ACC112 (cell line): Measurements from ENCODE around the gene ANKRD30A.
"Not testable (repeated sequence)": the region's sequence is repeated elsewhere in the genome, so short reads cannot be mapped to it uniquely, and the experiment has no call there.

ENCODE experiments used
- H2AFZ ChIP-seq: fragments of 200-600 bp; sonication (generic); one replicate; pipeline ENCODE4 v1.6.0; 2017; ENCODE audit warnings: antibody characterized with exemption, low read length; ENCODE audit not compliant: unreplicated experiment
- H3K27ac ChIP-seq: fragments of 200-600 bp; sonication (generic); 2 replicates; pipeline ENCODE4 v1.5.1; 2014; ENCODE audit warnings: low read depth, mild to moderate bottlenecking, antibody characterized with exemption, low read length, moderate library complexity
- H3K27me3 ChIP-seq: fragments of 200-600 bp; sonication (generic); 2 replicates; pipeline ENCODE4 v1.6.1; 2014; ENCODE audit warnings: mild to moderate bottlenecking, antibody characterized with exemption, low read length, moderate library complexity, mixed read lengths; ENCODE audit not compliant: insufficient read depth
- H3K36me3 ChIP-seq: fragments of 200-600 bp; sonication (generic); 2 replicates; pipeline ENCODE4 v1.6.1; 2016; ENCODE audit warnings: mild to moderate bottlenecking, antibody characterized with exemption, low read length, moderate library complexity, mixed read lengths; ENCODE audit not compliant: insufficient read depth
- H3K4me1 ChIP-seq: fragments of 200-600 bp; sonication (generic); one replicate; pipeline ENCODE4 v1.6.1; 2016; ENCODE audit warnings: low read length, mixed read lengths; ENCODE audit not compliant: insufficient read depth, unreplicated experiment, control insufficient read depth
- H3K4me3 ChIP-seq: fragments of 200-600 bp; sonication (generic); 2 replicates; pipeline ENCODE4 v1.5.1; 2014; ENCODE audit warnings: mild to moderate bottlenecking, low read depth, low read length
- H3K79me2 ChIP-seq: fragments of 200-600 bp; sonication (generic); one replicate; pipeline ENCODE4 v1.6.0; 2016; ENCODE audit warnings: low read length; ENCODE audit not compliant: control insufficient read depth, unreplicated experiment, insufficient read depth

The ANKRD30A gene, protein sequence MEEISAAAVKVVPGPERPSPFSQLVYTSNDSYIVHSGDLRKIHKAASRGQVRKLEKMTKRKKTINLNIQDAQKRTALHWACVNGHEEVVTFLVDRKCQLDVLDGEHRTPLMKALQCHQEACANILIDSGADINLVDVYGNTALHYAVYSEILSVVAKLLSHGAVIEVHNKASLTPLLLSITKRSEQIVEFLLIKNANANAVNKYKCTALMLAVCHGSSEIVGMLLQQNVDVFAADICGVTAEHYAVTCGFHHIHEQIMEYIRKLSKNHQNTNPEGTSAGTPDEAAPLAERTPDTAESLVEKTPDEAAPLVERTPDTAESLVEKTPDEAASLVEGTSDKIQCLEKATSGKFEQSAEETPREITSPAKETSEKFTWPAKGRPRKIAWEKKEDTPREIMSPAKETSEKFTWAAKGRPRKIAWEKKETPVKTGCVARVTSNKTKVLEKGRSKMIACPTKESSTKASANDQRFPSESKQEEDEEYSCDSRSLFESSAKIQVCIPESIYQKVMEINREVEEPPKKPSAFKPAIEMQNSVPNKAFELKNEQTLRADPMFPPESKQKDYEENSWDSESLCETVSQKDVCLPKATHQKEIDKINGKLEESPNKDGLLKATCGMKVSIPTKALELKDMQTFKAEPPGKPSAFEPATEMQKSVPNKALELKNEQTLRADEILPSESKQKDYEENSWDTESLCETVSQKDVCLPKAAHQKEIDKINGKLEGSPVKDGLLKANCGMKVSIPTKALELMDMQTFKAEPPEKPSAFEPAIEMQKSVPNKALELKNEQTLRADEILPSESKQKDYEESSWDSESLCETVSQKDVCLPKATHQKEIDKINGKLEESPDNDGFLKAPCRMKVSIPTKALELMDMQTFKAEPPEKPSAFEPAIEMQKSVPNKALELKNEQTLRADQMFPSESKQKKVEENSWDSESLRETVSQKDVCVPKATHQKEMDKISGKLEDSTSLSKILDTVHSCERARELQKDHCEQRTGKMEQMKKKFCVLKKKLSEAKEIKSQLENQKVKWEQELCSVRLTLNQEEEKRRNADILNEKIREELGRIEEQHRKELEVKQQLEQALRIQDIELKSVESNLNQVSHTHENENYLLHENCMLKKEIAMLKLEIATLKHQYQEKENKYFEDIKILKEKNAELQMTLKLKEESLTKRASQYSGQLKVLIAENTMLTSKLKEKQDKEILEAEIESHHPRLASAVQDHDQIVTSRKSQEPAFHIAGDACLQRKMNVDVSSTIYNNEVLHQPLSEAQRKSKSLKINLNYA (N-terminal part only)

DNA sequence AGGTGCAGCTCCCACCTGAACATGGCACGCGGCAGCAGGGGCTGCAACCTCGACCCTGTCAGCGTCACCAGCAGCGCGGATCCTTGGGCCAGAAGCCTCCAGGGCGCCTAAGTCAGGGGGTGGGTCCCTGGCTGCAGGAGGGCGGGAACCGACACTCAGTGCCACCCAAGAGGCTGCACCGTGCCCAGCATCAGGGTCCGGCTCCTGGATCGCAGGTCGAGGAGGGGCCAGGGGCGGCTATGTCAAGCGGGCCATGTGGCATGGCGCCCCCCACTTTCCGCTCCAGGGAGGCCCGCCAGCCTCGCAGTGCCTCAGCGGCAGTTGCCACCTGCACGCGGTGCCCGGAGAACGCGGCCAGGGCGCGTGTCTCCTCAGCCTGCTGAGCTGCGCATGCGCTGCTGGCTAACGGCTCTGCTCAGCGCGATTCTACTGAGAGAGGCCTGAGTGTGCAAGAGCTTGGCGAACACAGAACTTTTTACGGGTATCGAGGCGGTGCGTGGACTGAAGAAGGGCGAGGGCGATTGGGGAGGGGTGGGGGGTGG lies at the start of gene ANKRD30A:
Gene ANKRD30A (plus strand): TSS at position 408 of the 542 bp plus-strand sequence. CDS start 190 bp downstream, outside the sequence.
- Histone ChIP-seq H3K27ac (no peak within 1 kb of the TSS), H3K4me1 (no peaks in the 10 kb centered on the region), H3K4me3 (no peak within 1 kb of the TSS), H3K79me2 (no peaks in the 10 kb centered on the region), H2AFZ (no peak within 1 kb of the TSS), H3K36me3 (no peaks in the 10 kb centered on the region), H3K27me3 (no peaks in the 10 kb centered on the region)

DNA sequence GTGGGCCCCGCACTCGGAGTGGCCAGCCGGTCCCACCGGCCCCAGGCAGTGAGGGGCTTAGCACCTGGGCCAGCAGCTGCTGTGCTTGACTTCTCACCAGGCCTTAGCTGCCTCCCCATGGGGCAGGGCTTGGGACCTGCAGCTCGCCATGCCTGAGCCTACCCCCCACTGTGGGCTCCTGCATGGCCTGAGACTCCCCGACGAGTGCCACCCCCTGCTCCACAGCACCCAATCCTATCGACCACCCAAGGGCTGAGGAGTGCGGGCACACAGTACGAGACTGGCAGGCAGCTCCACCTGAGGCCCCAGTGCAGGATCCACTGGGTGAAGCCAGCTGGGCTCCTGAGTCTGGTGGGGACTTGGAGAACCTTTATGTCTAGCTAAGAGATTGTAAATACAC lies 49.3 kb upstream of the ANKRD30A start:
- not testable (repeated sequence) for H3K79me2 ChIP-seq, H3K27ac ChIP-seq, H3K4me1 ChIP-seq, H3K36me3 ChIP-seq, H3K27me3 ChIP-seq, H2AFZ ChIP-seq, H3K4me3 ChIP-seq

DNA sequence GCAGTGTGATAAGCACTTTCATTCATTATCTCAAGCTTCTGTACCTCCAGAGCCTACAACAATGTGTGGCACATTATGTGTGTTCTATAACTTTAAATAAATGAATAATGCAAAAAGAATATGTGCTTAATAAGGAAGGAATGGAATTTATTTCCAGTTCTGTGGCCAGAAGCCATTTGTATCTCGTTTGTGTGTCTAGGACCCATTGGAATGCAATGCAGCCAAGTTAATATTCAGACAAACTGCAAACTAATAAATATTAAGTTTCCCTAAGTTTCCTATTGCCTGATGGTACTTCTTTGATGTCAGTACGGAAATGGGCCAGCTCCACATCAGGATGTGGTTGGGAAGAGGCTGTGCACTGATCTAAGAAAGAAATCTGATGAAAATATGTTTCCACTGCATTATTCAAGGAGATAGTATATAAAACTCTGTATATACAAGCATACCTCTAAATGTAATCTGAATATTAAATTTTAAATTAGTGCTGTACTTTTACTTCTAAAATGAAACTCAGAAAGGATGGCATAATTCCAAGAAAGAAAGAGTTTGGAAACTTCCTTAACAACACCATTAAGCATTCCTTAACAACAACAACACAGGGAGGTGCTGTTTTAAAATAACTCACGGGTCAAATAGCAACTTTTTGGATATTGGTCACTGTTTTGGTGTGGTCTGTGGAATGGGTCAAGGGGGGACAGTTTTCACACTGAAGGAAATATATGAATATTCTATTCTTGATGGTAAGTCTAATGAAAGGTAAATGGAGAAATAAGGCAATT lies 29.4 kb upstream of the ANKRD30A start:
- H3K4me3 ChIP-seq, result no peak overlapping the region
- no peaks in the 10 kb centered on the region for H3K4me1 ChIP-seq
- no peaks in the 10 kb centered on the region for H3K36me3 ChIP-seq
- H2AFZ ChIP-seq, result no peak overlapping the region
- no peaks in the 10 kb centered on the region for H3K79me2 ChIP-seq
- no peak overlapping the region for H3K27ac ChIP-seq
- no peaks in the 10 kb centered on the region for H3K27me3 ChIP-seq

DNA sequence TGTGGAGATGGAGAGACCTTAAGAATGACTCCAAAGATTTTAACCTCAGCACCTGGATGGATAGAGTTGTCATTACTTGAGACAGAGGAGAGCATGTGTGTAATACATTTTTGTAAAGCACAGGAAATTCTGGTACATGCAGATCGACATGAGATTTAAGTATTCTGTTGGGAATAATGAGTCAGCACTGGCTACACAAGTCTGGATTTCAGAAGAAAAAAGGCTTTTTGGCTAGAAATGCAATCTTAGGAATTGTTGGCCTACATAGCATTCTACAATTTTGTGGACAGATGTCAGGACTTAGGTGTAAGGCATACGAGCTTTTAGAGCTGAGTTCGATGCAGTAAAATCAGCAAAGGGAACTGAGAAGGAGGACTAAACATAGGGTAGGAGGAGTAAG lies 24.1 kb upstream of the ANKRD30A start:
- Histone ChIP-seq H2AFZ (no peak overlapping the region), H3K27ac (no peak overlapping the region), H3K4me3 (no peak overlapping the region), H3K36me3 (no peaks in the 10 kb centered on the region), H3K4me1 (no peaks in the 10 kb centered on the region), H3K27me3 (no peaks in the 10 kb centered on the region), H3K79me2 (no peaks in the 10 kb centered on the region)

DNA sequence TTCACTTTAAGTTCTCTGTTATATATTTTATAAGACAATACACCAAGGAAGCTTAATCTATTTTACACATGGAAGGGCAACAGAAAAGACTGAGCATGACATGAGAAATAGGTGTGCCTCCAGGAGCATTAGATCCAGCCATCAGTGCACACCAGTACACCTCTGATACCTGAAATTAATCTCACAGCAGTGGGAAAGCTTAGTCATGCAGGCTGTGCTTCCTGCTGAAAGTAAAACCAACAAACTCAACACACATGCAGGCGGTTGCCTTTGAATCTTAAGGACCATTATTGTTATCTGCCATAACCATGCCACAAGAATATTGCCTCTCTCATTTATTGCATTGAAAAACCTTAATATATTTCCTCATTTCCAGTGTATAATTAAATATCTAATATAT lies 16.4 kb upstream of the ANKRD30A start:
- H3K4me1 ChIP-seq, result no peaks in the 10 kb centered on the region
- no peak overlapping the region for H2AFZ ChIP-seq
- H3K27ac ChIP-seq, result no peak overlapping the region
- H3K27me3 ChIP-seq, result no peaks in the 10 kb centered on the region
- no peaks in the 10 kb centered on the region for H3K36me3 ChIP-seq
- no peak overlapping the region for H3K4me3 ChIP-seq
- no peaks in the 10 kb centered on the region for H3K79me2 ChIP-seq

DNA sequence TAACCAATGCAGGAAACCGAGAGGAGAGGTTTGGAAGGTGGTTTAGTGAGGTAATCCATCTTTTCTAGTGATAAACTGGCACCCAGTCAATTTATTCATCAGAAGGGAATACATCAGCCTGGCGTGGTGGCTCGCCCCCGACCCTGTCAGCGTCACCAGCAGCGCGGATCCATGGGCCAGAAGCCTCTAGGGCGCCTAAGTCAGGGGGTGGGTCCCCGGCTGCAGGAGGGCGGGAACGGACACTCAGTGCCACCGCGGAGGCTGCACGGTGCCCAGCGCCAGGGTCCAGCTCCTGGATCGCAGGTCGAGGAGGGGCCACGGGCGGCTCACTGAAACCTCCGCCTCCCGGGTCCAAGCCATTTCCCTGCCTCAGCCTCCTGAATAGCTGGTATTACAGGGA lies 866 bp upstream of the ANKRD30A start:
- Histone ChIP-seq H3K4me3 (no peak overlapping the region), H3K27me3 (no peaks in the 10 kb centered on the region), H3K4me1 (no peaks in the 10 kb centered on the region), H2AFZ (no peak overlapping the region), H3K27ac (no peak overlapping the region), H3K36me3 (no peaks in the 10 kb centered on the region), H3K79me2 (no peaks in the 10 kb centered on the region)

DNA sequence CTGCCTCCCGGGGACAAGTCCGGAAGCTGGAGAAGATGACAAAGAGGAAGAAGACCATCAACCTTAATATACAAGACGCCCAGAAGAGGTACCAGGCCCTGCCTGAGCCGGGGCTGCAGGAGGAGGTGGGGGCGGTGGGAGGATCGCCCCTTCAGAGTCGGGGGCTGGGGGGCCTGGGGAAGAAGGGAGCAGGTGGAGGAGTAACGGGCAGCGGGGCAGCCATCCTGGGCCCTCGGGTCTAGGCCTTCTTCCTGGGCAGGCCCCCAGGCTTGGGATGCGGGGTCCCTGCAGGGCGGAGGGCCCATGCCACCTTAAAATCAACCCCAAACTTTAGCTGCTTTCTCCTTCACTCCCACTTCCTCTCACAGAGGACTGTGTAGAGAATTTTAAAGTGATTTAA lies 523 bp downstream of the ANKRD30A start:
- no peak overlapping the region for H3K27ac ChIP-seq
- no peak overlapping the region for H3K4me3 ChIP-seq
- no peaks in the 10 kb centered on the region for H3K36me3 ChIP-seq
- no peak overlapping the region for H2AFZ ChIP-seq
- H3K27me3 ChIP-seq, result no peaks in the 10 kb centered on the region
- H3K4me1 ChIP-seq, result no peaks in the 10 kb centered on the region
- H3K79me2 ChIP-seq, result no peaks in the 10 kb centered on the region

DNA sequence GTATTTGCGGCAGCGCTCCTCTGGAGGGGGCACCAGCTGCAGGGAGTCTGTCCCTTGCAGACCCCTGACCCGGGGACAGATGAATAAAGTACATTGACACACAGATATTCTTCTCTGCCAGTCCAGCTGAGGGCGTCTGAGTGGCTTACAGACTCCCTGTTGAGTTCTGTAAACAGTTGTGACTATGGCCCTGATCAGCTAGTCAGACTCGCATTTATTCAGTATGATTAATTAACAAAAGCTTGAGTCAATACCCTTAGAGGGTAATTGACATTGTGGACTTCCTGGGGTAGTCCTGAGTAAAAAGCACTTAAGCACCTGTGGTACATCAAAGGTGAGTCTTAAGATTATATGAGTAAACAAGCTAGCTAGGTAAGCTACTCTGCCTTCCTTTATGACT lies 21.0 kb downstream of the ANKRD30A start:
- Histone ChIP-seq H3K4me1 (no peaks in the 10 kb centered on the region), H2AFZ (no peak overlapping the region), H3K27me3 (no peaks in the 10 kb centered on the region), H3K4me3 (no peak overlapping the region), H3K79me2 (no peaks in the 10 kb centered on the region), H3K36me3 (no peaks in the 10 kb centered on the region), H3K27ac (no peak overlapping the region)

DNA sequence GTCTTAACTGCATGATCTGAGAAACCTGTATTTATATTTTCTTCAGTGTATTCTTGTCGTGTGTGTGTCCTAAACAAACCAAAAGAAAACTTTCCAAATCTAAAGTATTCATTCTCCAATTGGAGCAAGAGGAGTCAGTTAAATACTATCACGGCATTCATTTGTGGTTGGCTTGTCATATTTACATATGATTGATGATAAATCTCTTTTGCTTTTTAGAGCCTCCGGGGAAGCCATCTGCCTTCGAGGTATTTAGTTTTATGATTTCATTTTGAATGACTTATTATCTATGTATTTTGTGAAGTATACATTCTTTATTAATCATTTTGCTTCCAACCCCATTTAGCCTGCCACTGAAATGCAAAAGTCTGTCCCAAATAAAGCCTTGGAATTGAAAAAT lies 37.0 kb downstream of the ANKRD30A start:
- H2AFZ ChIP-seq, H3K36me3 ChIP-seq, H3K4me1 ChIP-seq, H3K27me3 ChIP-seq, H3K27ac ChIP-seq, H3K4me3 ChIP-seq, H3K79me2 ChIP-seq: not testable (repeated sequence)

DNA sequence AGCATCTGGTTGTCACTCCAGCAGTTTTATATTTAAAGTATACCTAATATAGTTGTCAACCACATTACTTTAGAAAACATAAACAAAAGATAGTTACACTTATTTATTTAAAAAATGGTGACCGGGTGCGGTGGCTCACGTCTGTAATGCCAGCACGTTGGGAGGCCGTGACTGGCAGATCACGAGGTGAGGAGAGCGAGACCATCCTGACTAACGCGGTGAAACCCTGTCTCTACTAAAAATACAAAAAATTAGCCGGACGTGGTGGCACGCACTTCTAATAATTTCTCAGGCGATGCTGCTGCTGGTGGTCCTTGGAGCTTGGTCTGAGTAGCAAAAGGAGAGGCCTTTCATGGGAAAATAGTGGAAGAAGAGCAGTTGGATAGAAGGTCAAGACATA lies 46.5 kb downstream of the ANKRD30A start:
- not testable (repeated sequence) for H3K79me2 ChIP-seq, H3K4me1 ChIP-seq, H2AFZ ChIP-seq, H3K36me3 ChIP-seq, H3K4me3 ChIP-seq, H3K27me3 ChIP-seq, H3K27ac ChIP-seq
